WI38 (cell line): ENCODE results near the gene TGFBRAP1.

Experiments
- H3K4me3 ChIP-seq: 2 replicates; pipeline ENCODE4 v1.5.1; 2011; ENCODE audit warnings: low read depth, mild to moderate bottlenecking, control low read depth, low read length
- CTCF ChIP-seq: IDR thresholded peaks from 2 replicates; pipeline ENCODE4 v1.5.1; 2012; ENCODE audit warnings: low read depth, mild to moderate bottlenecking, control low read depth, low read length

TGFBRAP1 gene

DNA sequence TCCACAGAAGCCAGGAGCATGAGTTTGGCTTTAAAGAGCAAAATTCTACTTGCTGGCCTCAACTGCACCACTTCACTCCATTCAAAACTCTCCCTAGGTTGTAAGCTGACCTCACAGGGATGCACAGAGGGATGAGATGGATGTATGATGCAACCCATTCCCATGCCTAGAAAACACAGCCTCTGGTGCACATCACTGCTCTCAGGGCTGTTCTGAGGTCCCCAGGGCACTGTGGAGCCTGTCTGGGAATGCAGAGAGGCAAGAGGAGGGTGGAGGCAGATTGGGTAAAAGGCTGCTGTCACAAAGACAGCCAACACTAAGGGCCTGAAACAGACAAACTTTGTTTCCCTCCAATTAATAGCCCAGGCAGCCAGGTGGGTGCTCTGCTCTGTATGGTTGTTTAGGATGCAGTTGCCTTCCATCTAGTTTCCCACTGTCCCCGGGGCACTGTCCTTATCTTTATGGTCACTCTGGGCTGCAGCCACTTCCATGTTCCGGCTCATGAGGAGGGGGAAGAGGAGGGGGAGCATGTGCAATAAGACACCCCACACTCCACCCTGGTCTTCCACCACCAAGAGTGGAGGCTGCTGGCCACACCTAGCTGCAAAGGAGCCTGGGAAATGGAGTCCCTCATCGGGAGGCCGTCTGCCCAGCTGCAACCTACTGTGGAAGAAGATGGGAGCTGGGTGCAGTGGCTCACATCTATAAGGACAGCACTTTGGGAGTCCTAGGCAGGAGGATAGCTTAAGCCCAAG, 81.0 kb downstream of the TGFBRAP1 start:
- H3K4me3 ChIP-seq, result no peak overlapping the region
- TF ChIP-seq CTCF, result no peak

DNA sequence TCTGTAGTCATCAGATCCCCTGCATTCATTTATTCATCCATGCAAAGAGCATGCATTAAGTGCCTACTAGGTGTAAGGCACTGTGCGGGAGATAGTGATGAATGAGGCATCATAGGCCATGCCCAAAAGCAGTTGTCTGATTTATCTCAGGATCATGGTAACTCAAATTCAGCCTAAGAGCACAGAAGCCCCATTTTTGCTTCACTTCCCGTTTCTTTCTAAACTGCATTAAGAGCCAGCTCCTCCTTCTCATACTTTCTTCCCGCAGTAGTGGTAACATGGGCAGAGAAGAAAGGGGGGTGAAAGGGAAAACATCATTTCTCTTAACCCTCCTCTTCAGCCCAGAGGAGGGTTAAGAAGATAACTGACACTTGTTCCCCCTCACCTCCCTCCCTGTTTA, 85.1 kb downstream of the TGFBRAP1 start:
- no peak for TF ChIP-seq CTCF
- no peak overlapping the region for H3K4me3 ChIP-seq

DNA sequence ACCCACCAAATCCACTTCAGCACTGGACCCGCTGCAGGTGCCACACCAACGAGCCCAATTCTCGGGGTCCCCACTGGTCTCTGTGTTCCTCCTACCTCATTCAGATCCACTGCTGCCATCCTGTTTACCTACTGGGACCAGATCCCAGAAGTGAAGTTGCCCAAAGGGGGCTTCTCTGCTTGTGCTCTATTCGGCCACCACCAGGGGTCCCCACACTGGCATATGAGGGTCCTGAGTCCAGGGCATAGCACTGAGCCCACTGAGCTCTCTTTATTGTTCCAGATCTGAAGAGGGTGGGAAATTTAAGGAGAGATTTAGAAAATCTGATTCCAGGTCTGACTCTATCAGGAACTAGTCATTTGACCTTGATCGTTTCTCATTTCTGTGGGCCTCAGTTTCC, 85.6 kb downstream of the TGFBRAP1 start:
- H3K4me3 ChIP-seq, result no peak overlapping the region
- TF ChIP-seq CTCF, result peak; percentile 36; the same call in 1 of the 2 replicates

- H3K4me3 ChIP-seq, result no peak overlapping the region
- no peak for TF ChIP-seq CTCF
Observed at GRCh38 chr2:105242286-105242993, 87.1 kb downstream of the TGFBRAP1 start.

- no peak within 1 kb of the TSS for H3K4me3 ChIP-seq
- no peak for TF ChIP-seq CTCF
Observed at GRCh38 chr2:105241443-105241842, 88.1 kb downstream of the TGFBRAP1 start, which contains the start of gene GPR45. TSS of gene GPR45 (plus strand) at chr2:105241743. CDS start at chr2:105241859, 116 bp downstream.

DNA sequence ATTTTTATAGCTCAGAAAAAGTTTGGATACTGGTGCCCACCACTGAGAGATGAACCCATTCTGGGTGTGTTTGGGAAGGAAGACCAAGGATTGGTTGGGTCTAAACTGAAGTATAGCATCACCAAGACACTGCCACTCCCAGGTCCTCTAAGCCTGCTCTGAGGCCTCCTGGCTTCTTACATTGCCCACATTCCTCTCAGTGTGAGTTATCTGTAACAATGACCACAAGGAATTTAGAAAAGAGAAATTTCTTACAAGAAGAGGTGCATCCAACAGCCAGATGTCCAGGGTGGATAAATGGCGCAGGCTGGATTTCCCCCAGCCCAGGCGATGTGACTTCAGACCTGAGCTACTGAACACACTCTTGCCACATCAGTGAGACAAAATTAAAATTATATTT, 89.6 kb downstream of the TGFBRAP1 start:
- no peak for TF ChIP-seq CTCF
- H3K4me3 ChIP-seq, result no peak overlapping the region

- no peak overlapping the region for H3K4me3 ChIP-seq
- no peak for TF ChIP-seq CTCF
Observed at GRCh38 chr2:105238664-105239240, 90.8 kb downstream of the TGFBRAP1 start.
